Raji (cell line): ENCODE results near the gene SPON2.

Source experiments
- POLR2A ChIP-seq: IDR thresholded peaks from 2 replicates; pipeline ENCODE4 v1.6.1; 2011; ENCODE audit warnings: low read depth, low read length, control low read depth; ENCODE audit not compliant: insufficient read depth

Gene SPON2

GRCh38 chr4:1124818-1125217 is 47.6 kb downstream of the SPON2 start:
- no peak for TF ChIP-seq POLR2A

GRCh38 chr4:1122505-1122904 is 49.9 kb downstream of the SPON2 start:
- no peak for TF ChIP-seq POLR2A
